Inflammatory macrophage (primary cell): Measurements from ENCODE around the gene SUN3.
"Not testable (repeated sequence)": the region's sequence is repeated elsewhere in the genome, so short reads cannot be mapped to it uniquely, and the experiment has no call there.

Source experiments
- DNase-seq, 2 donors: peaks; one replicate each; pipeline ENCODE4 v3.0.0-alpha.2; 2020 to 2022

The SUN3 gene

DNA sequence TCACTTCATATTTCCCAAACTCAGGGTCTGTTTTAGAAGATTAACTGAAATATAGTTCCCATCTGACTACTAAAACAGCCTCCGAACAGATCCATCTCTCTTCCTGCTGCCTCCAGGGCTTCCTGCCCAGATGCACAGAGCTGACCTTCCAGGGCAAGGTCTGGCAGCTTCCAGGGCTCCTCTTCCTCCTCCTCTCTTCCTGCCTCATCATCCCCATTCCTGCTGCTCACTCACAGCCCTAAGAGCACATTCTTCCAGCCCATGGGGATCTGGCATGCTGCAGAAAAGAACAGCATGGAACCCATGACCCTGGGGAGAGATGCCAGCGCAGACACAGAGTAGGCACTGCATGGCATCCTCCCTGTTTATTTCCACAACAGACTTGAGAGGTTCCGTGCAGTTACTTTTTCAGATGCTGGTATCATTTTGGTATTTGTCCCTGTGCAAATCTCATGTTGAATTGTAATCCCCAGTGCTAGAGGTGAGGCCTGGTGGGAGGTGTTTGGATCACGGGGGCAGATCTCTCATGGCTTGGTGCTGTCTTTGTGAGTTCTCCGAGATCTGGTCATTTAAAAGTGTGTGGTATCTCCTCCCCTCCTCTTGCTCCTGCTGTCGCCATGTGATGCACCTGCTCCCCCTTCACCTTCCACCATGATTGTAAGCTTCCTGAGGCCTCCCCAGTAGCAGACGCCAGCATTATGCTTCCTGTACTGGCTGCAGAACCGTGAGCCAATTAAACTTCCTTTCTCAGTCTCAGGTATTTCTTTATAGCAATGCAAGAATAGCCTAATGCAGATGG lies 85.0 kb downstream of the SUN3 start:
- DNase-seq: no peak

DNA sequence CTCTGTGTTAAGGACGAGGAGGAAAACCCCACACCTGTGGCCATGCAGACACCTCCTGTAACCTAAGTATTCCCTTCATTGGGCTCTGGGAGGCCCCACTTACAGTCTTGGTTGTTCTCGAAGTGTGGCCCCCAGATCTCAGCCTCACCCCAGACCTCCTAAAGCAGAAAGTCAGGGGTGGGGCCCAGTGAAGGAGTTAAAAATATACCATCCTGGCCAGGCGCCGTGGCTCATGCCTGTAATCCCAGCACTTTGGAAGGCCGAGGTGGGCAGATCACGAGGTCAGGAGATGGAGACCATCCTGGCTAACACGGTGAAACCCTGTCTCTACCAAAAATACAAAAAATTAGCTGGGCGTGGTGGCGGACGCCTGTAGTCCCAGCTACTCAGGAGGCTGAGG lies 86.3 kb downstream of the SUN3 start:
- not testable (repeated sequence) for DNase-seq

DNA sequence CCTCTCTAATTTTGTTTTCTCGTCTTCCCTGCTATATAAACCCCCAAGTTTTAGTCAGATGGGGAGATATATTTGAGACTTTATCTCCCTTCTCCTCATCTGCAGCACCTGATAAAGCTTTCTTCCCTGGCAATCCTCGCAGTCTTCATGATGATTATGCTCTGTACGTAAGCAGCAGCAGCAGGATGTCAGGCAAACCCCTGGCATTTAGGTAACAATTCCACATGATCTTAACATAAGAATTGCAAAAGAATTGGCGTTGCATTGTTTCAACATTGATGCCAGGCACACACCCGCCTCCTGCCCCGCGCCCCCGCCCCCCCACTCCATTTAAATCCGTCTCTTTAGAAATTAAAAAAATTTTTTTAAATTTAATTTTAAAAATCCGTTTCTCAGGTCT lies 86.8 kb downstream of the SUN3 start:
- DNase-seq: peak; percentile 72 to 79

DNA sequence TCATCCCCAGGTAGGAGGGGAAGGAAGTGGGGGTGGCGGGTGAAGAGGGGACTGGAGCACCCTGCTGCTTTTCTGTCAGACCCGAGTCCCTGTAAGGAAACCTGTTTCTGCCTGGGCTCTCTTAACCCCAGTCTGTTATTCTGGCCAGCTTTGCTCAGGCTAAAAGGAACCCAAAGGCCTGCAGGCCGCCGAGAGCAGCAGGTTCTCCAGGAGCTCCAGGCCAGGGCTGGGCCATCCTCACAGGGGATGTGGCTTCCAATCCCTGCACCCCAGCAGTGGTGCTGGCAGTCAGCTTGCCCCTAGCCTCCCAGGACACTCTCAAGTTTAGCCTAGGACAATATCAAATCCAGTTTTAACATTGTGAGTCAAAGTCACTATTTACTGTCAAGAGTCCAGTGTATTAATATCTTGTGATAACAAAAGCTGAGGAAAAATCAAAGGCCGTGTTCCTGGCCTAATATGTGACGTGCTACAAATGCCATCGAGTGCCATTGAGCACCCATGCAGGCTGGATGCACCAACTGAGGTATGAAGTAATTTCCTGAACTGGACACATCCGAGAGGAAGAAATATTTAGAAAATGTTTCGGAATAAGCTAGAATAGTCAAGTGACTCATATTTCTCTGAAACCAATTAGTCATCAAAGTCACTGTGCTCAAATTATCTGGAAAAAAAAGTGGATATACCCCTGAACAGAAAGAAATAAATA lies 87.6 kb downstream of the SUN3 start:
- peak; percentile 96 to 97 for DNase-seq

DNA sequence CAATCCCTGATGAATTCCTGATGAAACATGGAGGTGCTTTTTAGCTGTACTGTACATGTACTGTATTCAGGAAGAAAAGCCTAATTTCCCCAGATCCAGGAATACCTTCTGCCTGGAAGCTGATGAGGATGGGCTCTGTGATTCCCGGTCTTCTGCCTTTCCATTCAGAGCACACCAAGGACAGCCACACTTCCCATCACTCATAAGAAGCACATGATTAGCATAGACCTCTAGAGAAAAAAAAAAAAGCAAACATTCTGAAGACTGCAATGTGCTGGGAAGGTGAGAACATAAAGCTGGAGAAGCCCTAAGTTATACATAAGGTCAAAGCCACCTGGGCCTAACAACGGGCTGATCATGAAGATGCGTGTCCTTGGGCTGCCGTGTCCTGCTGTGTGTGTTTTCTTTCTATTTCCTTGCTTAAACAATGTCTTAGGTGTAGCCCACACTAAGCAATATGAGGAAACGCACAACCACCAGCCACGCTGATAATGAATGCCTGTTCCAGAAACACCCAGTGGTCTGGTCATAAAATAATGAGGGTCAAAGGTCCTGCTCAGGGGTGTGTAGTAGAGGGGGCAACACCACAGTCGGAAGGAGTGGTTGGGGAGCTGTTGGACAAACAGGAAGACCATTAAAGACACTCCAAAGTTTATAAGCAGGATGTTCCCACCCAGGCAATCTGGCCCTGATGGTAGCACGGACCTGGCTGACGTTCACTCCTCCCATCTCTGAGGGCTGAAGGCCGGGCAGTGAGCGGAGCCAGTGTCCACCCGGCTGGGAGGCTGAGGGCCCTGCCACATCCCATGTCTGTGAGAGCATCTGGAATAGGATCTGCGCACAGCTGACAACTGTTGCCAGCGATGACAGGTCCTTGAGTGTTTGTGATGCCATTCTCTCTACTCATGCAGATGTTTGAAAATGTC lies 88.6 kb downstream of the SUN3 start:
- DNase-seq: no peak

DNA sequence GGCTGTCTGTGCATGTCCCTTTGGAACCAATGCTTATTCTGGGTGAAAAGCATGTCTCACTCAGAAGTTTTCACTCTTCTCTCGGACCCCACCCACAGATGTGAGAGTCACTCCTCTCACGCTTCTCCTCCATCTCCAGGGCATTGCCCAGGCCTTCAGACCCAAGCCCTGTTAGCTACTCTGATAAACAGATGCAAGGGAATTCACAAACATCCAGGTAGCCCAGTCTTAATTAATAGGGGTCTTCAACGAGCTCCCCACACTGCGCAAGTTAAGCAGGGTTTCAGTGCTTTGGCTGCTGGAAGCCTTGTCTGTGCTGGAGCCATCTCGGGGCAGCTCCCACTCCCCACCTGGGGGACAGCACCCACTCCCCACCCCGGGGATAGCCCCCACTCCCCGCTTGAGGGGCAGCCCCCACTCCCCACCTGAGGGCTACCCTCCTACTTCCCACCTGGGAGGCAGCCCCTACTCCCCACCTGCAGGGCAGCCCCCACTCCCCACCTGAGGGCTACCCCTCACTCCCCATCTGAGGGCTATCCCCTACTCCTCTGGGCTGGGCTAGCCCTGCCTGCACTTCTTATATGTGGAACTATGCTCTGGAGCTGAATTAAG lies 89.4 kb downstream of the SUN3 start:
- DNase-seq: no peak

DNA sequence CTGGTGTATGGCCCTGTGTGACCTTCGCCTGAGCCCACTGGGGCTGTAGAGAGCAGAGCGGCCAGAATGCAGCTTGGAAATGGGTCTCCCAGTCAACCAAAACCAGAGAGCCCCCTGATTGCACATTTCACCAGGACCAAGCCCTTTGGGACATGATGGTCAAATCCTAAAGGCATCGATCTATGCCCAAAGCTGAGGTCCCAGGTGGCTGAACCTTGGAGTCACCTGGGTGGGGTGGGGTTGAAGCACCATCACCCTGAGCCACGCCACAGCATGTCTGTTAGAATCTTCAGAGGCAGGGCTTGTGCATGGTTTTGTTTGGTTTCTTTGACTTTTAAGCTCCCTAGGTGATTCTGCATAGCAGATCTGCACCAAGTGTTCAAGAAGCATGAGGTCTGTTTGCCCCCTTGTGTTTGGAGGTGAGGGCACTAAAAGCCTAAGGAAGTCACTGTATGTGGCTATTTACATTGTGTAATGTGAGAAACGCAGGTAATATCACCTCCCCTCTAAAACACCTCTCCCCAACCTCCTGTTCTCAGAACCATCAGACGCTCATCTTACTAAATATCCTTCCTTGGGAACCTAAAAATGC lies 90.2 kb downstream of the SUN3 start:
- DNase-seq: no peak

DNA sequence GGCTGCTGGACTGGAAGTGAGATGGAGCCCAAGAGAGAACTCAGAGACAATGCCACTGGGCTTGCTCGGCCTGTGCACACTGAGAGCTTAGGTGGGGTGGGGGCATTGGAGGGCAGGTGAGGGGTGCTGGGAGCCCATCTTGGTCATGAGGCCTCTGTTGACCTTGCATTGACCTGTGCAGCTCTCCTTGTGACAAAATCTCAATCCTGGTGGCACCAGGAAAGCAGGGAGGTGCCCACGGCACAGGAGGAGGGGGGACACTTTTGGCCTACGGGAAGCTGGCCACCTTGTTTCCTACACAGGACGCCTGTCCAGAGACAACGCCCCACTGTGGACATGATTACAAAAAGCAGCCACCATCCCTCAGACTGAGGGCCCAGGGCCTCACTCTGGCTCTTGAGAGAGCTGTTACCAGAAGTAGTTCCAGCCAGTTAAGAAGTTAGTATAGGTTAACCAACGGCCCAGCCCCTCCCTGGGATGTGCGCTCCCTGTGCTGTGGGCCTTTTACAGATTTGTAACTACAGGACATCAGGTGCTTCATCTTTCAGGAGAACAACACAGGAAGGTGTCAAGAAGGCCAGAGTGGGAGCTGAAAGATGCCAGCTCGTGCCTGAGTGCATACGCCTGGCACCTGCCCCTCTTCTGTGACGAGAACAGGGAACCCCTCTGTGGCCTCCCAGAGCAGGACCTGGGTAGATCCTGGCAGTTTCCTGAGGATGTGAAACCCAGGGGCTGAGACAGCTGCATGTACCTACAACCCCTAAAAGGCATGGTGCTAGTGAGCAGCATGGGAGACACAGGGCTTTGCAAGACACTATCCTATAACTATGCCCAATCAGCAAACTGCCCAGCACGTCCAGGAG lies 91.0 kb downstream of the SUN3 start:
- no peak for DNase-seq
